HG03520 (cell line): ENCODE data around the gene SENP7.
"Not testable (repeated sequence)": the region's sequence is repeated elsewhere in the genome, so short reads cannot be mapped to it uniquely, and the experiment has no call there.

ENCODE experiments used
- ATAC-seq: cut with Tn5 transposase; IDR thresholded peaks from one replicate; pipeline ENCODE4 v1.9.1; 2021; ENCODE audit warnings: mild to moderate bottlenecking, moderate library complexity; ENCODE audit not compliant: unreplicated experiment

Gene SENP7

DNA sequence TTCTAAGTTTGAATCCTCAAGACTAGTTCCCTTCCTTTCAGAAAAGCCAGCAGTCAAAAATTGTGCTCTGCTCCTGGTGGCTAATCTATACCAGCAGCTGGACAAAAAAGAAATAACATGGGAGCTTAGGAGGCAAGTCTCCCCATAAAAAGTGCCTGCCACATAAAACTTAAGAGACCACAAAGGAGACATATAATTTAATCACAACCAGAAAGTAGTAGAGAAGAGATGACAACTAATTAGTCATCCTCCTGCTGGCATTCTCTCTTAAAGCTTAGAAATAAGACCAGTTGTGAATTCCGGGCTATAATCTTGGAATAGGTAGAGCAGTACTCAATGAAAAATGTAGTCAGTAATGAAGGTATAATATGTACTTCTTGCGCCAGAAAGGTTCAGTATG lies 172.4 kb downstream of the SENP7 start:
- ATAC-seq: no peak

DNA sequence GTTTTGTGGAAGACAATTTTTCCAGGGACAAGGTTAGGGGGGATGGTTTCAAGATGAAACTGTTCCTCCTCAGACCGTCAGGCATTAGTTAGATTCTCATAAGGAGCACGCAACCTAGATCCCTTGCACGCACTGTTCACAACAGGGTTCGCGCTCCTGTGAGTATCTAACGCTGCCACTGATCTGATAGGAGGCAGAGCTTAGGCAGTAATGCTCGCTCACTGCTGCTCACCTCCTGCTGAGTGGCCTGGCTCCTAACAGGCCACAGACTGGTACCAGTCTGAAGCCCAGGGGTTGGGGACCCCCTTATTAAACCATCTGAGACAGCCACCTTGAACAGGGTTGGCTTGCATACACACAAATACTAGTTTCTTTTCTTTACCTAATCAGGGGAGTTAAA lies 179.1 kb downstream of the SENP7 start:
- no peak for ATAC-seq

GRCh38 chr3:101329016-101329673 lies 183.9 kb downstream of the SENP7 start:
- ATAC-seq: no peak

GRCh38 chr3:101325393-101326134 lies 187.4 kb downstream of the SENP7 start:
- ATAC-seq: no peak

GRCh38 chr3:101320475-101320874 lies 192.5 kb downstream of the SENP7 start, which contains the start of gene IMPG2:
Gene IMPG2 (minus strand): TSS chr3:101320575. CDS start chr3:101320372, 203 bp downstream.
- no peak for ATAC-seq

DNA sequence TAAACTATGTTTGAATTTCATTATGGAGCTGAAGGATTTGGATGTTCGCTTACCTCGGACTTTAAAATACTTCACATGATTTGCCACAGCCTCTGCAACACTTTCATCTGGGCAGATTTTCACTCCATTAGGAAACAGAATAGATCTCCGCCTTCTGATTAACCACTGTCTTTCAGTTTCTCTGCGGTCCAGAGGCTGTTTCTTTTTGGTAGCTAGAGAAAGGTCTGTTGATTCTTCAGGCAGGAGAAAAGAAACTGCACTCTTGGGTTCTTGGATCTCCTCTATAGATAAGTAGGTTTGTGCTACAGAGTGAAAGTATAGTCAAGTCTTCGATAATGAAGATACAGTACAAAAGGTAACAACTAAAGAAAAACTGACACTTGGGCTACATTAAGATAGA lies 193.5 kb downstream of the SENP7 start:
- ATAC-seq: no peak

GRCh38 chr3:101312545-101312944 lies 200.5 kb downstream of the SENP7 start:
- no peak for ATAC-seq

DNA sequence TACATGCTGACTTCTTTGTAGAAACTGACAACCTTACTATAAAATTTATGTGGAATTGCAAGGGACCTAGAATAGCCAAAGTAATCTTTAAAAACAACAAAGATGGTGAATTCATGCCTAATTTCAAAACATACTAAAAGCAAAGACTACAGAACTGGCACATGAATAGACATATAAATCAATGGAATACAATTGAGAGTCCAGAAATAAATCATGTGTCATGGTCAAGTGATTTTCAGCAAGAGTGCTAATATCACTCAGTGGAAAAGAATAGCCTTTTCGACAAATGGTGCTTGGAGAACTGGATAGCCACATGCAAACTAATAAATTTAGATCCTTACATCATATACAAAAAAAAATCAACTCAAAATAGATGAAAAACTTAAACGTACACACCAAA lies 201.3 kb downstream of the SENP7 start:
- ATAC-seq: no peak

GRCh38 chr3:101310978-101311375 lies 202.0 kb downstream of the SENP7 start:
- no peak for ATAC-seq

DNA sequence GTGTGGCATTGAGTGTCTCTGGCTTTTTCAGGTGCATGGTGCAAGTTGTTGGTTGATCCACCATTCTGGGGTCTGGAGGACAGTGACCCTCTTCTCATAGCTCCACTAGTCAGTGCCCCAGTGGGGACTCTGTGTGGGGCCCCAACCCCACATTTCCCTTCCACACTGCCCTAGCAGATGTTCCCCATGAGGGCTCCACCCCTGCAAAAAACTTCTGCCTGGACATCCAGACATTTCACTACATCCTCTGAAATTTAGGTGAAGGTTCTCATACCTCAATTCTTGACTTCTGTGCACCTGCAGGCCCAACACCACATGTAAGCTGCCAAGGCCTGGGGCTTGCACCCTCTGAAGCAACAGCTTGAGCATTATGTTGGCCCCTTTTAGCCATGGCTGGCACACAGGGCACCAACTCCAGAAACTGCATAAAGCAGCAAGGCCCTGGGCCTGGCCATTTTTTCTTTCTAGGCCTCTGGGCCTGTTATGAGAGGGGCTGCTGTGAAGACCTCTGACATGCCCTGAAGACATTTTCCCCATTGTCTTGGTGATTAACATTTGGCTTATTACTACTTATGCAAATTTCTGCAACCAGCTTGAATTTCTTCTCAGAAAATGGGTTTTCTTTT lies 204.8 kb downstream of the SENP7 start:
- not testable (repeated sequence) for ATAC-seq

DNA sequence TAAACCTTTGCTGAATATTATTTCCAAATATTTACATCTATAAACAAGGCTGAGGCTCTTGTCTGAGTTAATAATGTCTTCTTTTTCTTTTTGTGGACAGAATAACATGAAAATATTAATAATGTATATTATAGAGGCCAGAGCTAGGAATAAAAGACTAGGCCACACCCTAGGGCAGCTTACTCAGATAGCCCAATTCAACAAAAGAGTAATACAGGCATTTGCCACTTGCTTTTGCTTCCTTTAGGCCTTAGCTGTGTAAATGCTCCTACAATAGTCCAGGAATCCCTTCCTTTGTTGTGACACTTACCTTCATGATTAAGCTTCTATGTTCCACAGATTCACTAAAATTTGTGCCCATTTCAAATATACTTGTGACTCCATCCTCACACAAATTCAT lies 209.2 kb downstream of the SENP7 start:
- ATAC-seq: no peak

- ATAC-seq: peak; percentile 86
These were observed 209.8 kb downstream of the SENP7 start for GRCh38 chr3:101303089-101303731.

DNA sequence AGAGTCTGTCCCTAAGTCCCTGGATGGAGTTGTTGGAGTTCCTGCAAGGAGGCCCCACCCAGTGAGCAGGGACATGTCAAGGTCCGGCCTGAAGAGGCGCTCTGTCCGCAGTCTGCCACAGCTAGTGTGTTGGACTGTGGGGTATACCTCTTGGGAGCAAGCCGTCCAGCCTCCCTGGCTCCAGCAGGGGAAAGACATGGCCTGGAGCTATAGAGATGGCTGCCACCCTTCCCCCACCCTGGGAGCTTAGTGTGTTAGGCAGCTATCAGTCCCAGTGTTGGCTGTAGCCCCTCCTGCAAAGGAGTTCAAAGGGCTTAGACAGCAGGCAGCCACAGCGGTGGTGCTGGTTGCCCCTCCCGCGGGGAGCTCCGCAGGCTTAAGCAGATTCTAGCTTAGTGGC lies 212.9 kb downstream of the SENP7 start:
- no peak for ATAC-seq

- ATAC-seq: no peak
These were observed 221.0 kb downstream of the SENP7 start for GRCh38 chr3:101292027-101292426.

GRCh38 chr3:101288294-101288693 lies 224.7 kb downstream of the SENP7 start:
- ATAC-seq: no peak

DNA sequence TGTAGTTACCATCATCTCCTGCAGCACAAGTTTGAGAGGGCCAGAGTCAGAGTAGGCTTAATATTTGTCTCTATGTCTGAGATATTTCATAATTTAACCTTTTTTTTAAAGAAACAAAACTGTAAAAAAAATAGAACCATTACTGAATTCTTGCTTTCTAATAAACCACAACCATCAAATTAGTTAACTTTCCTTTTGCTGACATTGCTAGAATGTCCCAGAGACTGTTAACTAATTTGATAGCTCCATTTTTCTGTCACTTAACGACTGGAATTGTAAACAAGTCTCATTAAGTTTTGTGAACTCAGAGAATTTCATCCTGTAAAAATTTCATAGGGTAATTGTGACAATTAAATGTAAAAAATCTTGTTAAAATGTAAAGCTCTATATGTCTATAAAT lies 228.3 kb downstream of the SENP7 start:
- ATAC-seq: no peak

DNA sequence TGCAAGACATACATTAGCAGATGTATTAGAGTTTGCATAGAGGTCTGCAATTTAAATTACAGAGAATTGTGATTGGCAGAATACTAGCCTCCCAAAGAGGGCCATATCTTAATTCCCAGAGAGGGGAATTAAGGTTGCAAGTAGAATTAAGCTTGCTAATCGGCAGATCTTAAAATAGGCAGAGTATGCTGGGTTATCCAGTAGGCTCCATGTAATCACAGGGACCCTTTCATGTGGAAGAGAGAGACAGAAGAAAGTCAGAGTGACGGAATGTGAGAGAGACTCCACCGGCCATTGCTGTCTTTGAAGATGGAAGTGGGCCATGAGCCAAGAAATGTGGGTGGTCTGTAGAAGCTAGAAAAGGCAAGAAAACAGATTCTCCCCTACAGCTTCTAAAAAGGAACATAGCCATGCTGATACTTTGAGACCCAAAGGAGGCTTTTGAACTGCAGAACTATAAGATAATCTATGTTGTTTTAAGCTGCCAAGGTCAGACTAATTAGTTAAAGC lies 231.4 kb downstream of the SENP7 start:
- no peak for ATAC-seq

DNA sequence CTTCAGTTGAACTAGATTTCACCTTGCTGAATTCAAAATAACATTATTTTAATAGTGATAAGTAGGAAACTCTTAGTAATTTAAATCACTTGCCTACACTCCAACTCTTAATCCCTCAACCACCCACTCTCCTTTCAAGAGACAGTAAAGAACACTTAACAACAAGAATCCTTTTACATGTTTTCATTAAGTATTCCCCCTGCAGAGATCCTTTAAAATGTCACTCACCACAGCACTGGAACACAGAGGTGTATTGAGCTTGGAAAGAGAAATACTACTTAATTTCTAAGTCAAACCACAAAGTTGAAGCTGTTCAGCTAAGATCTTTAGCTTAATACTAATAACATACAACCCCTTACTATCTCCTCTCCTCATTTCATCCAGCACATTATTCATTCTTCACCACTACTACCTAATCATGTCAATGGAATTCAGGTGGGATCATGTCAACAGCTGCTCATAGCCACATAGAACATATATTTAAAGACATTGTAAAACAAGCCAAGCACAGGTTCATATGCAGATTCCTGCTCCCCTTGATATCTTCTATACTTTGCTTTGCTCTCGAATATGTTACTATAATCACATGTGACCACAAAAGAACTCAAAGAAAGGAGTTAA lies 233.1 kb downstream of the SENP7 start:
- no peak for ATAC-seq

DNA sequence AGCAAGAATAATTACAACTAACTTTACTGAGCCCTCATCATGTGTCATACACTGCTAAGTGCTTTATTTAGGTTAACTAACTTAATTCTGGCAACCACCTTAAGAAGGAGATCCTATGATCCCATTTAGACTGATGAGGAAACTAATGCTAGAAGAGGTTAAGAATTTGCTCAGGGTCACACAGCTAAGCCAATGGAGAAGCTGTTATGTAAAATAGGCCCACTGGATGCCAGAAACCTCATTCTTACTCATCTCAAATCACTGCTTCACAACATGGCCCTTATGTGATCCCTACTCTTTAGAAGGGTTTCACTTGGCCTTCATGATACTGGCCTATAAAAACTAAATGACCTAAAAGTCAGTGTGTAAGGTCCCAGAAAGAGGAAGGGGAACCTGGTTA lies 233.8 kb downstream of the SENP7 start:
- no peak for ATAC-seq

DNA sequence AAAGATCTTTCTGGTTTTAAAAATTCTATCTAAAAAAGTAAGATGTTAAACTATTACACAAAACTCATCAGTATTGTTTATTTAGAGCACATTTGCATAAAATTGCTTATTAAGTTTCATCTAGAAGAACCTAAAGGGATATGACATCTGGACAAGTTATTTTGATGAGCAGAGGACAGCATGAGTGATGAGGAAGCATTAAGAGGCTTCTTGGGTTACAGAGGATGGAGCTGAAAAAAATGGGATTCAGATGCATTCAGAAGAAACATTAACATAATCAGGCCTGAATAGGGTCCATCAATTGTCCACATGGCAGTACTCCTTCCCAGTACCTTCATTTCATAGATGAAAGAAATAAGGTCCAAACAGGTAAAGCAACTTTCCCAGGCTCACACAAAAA lies 234.3 kb downstream of the SENP7 start:
- ATAC-seq: no peak
